GM12878 (cell line): Measurements from ENCODE around the gene NGFR. TPM values are rescaled to one million over a fixed set of nuclear protein-coding genes. Genes with fewer than 3 reads are reported as not detected.

ENCODE experiments used
- ATAC-seq: fragments of 200-7000 bp; cut with Tn5 transposase; 3 replicates; pipeline ENCODE4 v1.9.1; 2020; ENCODE audit warnings: mild to moderate bottlenecking, moderate library complexity
- BruUV-seq: library from RNA; stranded (reverse); fragments of 400-500 nt; replicated peaks from 2 replicates; lab custom pipeline; 2021; lab: Mats Ljungman, UMichigan
- CTCF ChIA-PET: fragments of 300-600 bp; sonication (Branson Sonifier 250); formaldehyde crosslinking; extraction: SDS; loops from one replicate; lab custom pipeline; 2021; ENCODE audit warnings: inconsistent platforms; lab: Yijun Ruan, JAX
- POLR2A ChIA-PET: fragments of 350-600 bp; formaldehyde crosslinking; extraction: SDS; loops from one replicate; lab custom pipeline; 2021; ENCODE audit warnings: inconsistent platforms; lab: Charles Lee
- RAD21 ChIA-PET: fragments of 300-600 bp; sonication (Branson Sonifier 250); formaldehyde crosslinking; loops from one replicate; lab custom pipeline; 2023; ENCODE audit warnings: antibody characterized with exemption; ENCODE audit not compliant: unreplicated experiment; lab: Charles Lee
- SMC1A ChIA-PET: fragments of 300-600 bp; sonication (Branson Sonifier 250); formaldehyde crosslinking; loops from one replicate; lab custom pipeline; 2023; ENCODE audit not compliant: unreplicated experiment, uncharacterized antibody; lab: Charles Lee
- DNase-seq: peaks from one replicate; pipeline ENCODE4 v3.0.0-alpha.2; 2011; ENCODE audit warnings: low read depth, low spot score
- FAIRE-seq: peaks from 3 replicates; lab custom pipeline; 2011; peaks lifted over from hg19 to GRCh38; lab: Jason Lieb, UNC
- H2AFZ ChIP-seq: 2 replicates; pipeline ENCODE4 v1.6.0; 2011; ENCODE audit warnings: low read depth, low read length, control low read depth; ENCODE audit not compliant: control insufficient read depth
- H3K27ac ChIP-seq: 2 replicates; pipeline ENCODE4 v1.5.1; 2011; ENCODE audit warnings: control low read depth; ENCODE audit not compliant: control insufficient read depth, insufficient read depth
- H3K27me3 ChIP-seq, 2 experiments: replicated peaks in 1 of 2; 2 replicates each; pipeline versions ENCODE4 v1.6.0 to v1.6.1; 2011; ENCODE audit warnings: low read length in 1 of 2; ENCODE audit not compliant: control insufficient read depth in 2 of 2, insufficient read depth in 2 of 2
- H3K36me3 ChIP-seq, 2 experiments: 2 replicates each; pipeline ENCODE4 v1.5.1; 2011; ENCODE audit warnings: low read length in 1 of 2; ENCODE audit not compliant: control insufficient read depth in 2 of 2, insufficient read depth in 2 of 2
- H3K4me1 ChIP-seq: 2 replicates; pipeline ENCODE4 v1.6.1; 2011; ENCODE audit warnings: mild to moderate bottlenecking, low read length, moderate library complexity, mixed read lengths; ENCODE audit not compliant: control insufficient read depth, insufficient read depth
- H3K4me2 ChIP-seq: 2 replicates; pipeline ENCODE4 v1.6.0; 2011; ENCODE audit warnings: control low read depth; ENCODE audit not compliant: control insufficient read depth, insufficient read depth
- H3K4me3 ChIP-seq: fragments of 200-600 bp; sonication (generic); 2 replicates; pipeline ENCODE4 v1.5.1; 2016
- H3K79me2 ChIP-seq: 2 replicates; pipeline ENCODE4 v1.6.0; 2011; ENCODE audit warnings: low read length; ENCODE audit not compliant: control insufficient read depth, insufficient read depth
- H3K9ac ChIP-seq: 2 replicates; pipeline ENCODE4 v1.8.0; 2011; ENCODE audit warnings: low read length, control low read depth, mixed read lengths; ENCODE audit not compliant: control insufficient read depth, insufficient read depth
- H3K9me3 ChIP-seq: replicated peaks from 3 replicates; pipeline ENCODE4 v1.5.1; 2011; ENCODE audit warnings: mild to moderate bottlenecking, low read length; ENCODE audit not compliant: control insufficient read depth, insufficient read depth
- H4K20me1 ChIP-seq: 2 replicates; pipeline ENCODE4 v1.6.0; 2011; ENCODE audit not compliant: control insufficient read depth, insufficient read depth
- EGR1 ChIP-seq, 2 experiments: IDR thresholded peaks; 1 replicate in 1 of 2; 2 replicates in 1 of 2; pipeline ENCODE4 v1.6.1; 2011 to 2012; ENCODE audit warnings: low read depth in 2 of 2, low read length in 2 of 2, borderline replicate concordance in 1 of 2, mild to moderate bottlenecking in 1 of 2, moderate library complexity in 1 of 2
- ELK1 ChIP-seq: IDR thresholded peaks from 2 replicates; pipeline ENCODE4 v1.6.1; 2012; ENCODE audit warnings: low read depth, low read length, improper control_type of control experiment
- FOXK2 ChIP-seq: fragments of 450-650 bp; IDR thresholded peaks from 2 replicates; pipeline ENCODE4 v1.6.1; 2017; ENCODE audit warnings: mild to moderate bottlenecking, moderate library complexity
- GATAD2B ChIP-seq: fragments of 450-650 bp; conservative IDR thresholded peaks from 2 replicates; pipeline ENCODE4 v1.6.1; 2017; ENCODE audit warnings: low read depth, mild to moderate bottlenecking, moderate library complexity
- HDAC6 ChIP-seq: fragments of 200-600 bp; sonication (generic); IDR thresholded peaks from one replicate; pipeline ENCODE4 v1.8.0; 2017; ENCODE audit warnings: antibody characterized with exemption; ENCODE audit not compliant: unreplicated experiment
- IKZF1 ChIP-seq: fragments of 450-650 bp; conservative IDR thresholded peaks from 2 replicates; pipeline ENCODE4 v1.6.1; 2017; ENCODE audit warnings: antibody characterized with exemption, mild to moderate bottlenecking
- JUNB ChIP-seq: IDR thresholded peaks from 2 replicates; pipeline ENCODE4 v1.6.1; 2016; ENCODE audit warnings: antibody characterized with exemption, mild to moderate bottlenecking
- NR2C1 ChIP-seq: fragments of 450-650 bp; IDR thresholded peaks from 2 replicates; pipeline ENCODE4 v1.6.1; 2017; ENCODE audit warnings: antibody characterized with exemption, mild to moderate bottlenecking, moderate library complexity
- RBBP5 ChIP-seq: fragments of 200-600 bp; sonication (generic); conservative IDR thresholded peaks from 2 replicates; pipeline ENCODE4 v1.6.1; 2016
- SIX5 ChIP-seq: IDR thresholded peaks from 2 replicates; pipeline ENCODE4 v1.6.1; 2011; ENCODE audit warnings: mild to moderate bottlenecking, low read depth, low read length, moderate library complexity; ENCODE audit not compliant: severe bottlenecking
- TCF7 ChIP-seq: IDR thresholded peaks from 2 replicates; pipeline ENCODE4 v1.6.1; 2014; ENCODE audit warnings: antibody characterized with exemption, borderline replicate concordance
- ZSCAN29 ChIP-seq: fragments of 450-650 bp; IDR thresholded peaks from 2 replicates; pipeline ENCODE4 v1.6.1; 2017; ENCODE audit warnings: mild to moderate bottlenecking, moderate library complexity
- WGBS: methylation state at CpG from one replicate; pipeline ENCODE4 v1.1.6; 2016; ENCODE audit warnings: low lambda C conversion rate; ENCODE audit not compliant: insufficient replicate concordance, insufficient coverage; ENCODE audit errors: missing lambda C conversion rate; 5-methylcytosine and 5-hydroxymethylcytosine counted together
- in situ Hi-C: fragments of 300-500 bp; cut with MboI; formaldehyde crosslinking; loops from 9 replicates; pipeline ENCODE4 v1.14.3; 2018; ENCODE audit warnings: mixed read lengths
- intact Hi-C: fragments of 100-400 bp; cut with micrococcal nuclease; formaldehyde crosslinking; loops from one replicate; pipeline ENCODE4 v1.14.2; 2022; ENCODE audit not compliant: unreplicated experiment
- polyA plus RNA-seq, 11 experiments: library from polyadenylated mRNA; depleted of rRNA in 4 of 11; unstranded in 6 of 11; stranded (reverse) in 5 of 11; fragments of >200 nt; fragmentation: Nextera tagmentation in 4 of 11; fragmentation: Illumina TruSeq in 1 of 11; extraction: Ambion mirVana in 4 of 11; extraction: Trizol in 1 of 11; gene quantifications; 1 replicate in 1 of 11; 2 replicates in 10 of 11; pipeline versions ENCODE4 v1.2.1 to v1.2.3, GENCODE V29; 2011 to 2016; ENCODE audit warnings: inconsistent platforms in 2 of 11, missing spikeins in 2 of 11, low read depth in 1 of 11
- total RNA-seq, 4 experiments: library from RNA; depleted of rRNA in 3 of 4; stranded (reverse); fragments of >200 nt in 3 of 4; fragmentation: Illumina TruSeq in 1 of 4; extraction: Trizol in 1 of 4; gene quantifications; 2 replicates each; pipeline versions ENCODE4 v1.2.1 to v1.2.3, GENCODE V29; 2013 to 2021
- TF ChIP-seq, protein P1 (sequence below): fragments of 450-650 bp; IDR thresholded peaks from 2 replicates; pipeline ENCODE4 v1.6.1; 2017; ENCODE audit warnings: borderline replicate concordance

NGFR gene
- total and polyA plus RNA-seq, 10 of the 15 experiments (the other 5 are each of a cell fraction or from before 2014, with no cell fraction given) = 0.05 to 0.28 (median 0.08) TPM; not detected in 1

DNA sequence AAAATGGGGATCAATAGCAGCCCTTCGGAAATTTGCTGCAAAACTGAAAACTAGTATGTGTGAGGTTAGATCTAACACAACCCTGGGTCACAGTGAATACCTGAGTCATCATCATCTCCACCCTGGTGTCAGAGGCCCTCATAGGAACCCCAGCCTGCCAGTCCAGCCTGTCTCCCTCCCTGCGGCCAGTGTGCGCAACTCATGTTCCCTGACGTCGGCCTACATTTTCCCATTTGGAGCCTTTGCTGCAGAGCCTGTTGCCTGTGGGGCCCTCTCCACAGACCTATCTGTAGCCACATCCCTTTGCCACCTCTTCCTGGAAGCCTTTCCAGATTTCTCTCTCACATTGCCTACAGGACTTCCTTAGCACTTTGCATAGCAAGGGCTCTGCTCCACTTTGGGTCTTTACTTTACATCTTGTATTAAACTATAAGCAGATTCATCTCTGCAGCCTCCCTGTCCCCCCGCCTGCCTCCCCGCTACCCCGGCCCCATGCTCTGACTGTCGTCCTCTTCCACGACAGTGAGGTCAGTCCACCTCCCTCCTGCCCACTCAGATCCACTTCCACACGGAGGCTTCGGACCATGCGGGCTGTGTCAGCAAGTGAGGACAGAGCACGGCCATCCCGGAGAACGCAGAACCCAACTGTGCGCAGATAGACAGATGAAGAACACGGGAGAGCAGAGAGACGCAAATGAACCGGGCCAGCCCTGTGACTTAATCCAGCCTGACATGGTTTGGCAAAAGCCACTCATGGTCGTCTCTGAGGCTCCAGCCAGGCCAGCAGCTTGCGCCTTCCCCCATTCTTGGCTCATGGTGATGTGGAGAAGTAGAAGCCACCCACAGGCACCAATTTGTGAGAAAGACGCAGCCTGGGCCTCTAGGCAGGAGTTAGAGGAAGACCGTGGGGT is 31.0 kb downstream of the NGFR start:
- ChIA-PET CTCF (interaction anchor here (1.7 kb wide), 1 partner anchor 10 kb away, joined by 4 read pairs; no protein-coding TSS in a partner anchor), SMC1A (interaction anchor here (0.6 kb wide), 1 partner anchor 184 kb away, joined by 3 read pairs; no protein-coding TSS in a partner anchor), RAD21 (no interaction called here), POLR2A (no interaction called here)
- H2AFZ ChIP-seq = no peak overlapping the region
- no peak overlapping the region for H3K4me2 ChIP-seq
- DNase-seq (no peak), ATAC-seq (no peak), FAIRE-seq (no peak)
- H3K9me3 ChIP-seq = no peaks in the 10 kb centered on the region
- 64% methylated on average over 23 of the region's 24 CpGs for WGBS
- H4K20me1 ChIP-seq = no peaks in the 10 kb centered on the region; the same call in 1 of the 2 replicates
- no peaks in the 10 kb centered on the region for H3K4me1 ChIP-seq
- H3K79me2 ChIP-seq = no peaks in the 10 kb centered on the region
- intact Hi-C loops (no loop called here), in situ Hi-C loops (no loop called here)
- no peak overlapping the region for H3K9ac ChIP-seq
- H3K27me3 ChIP-seq = no peaks in the 10 kb centered on the region
- H3K27ac ChIP-seq = no peak overlapping the region
- H3K36me3 ChIP-seq = no peaks in the 10 kb centered on the region
- no peak for TF ChIP-seq ELK1
- no peak for TF ChIP-seq RBBP5
- no peak for TF ChIP-seq IKZF1
- no peak for TF ChIP-seq NR2C1
- TF ChIP-seq JUNB = no peak
- TF ChIP-seq HDAC6 = no peak
- TF ChIP-seq ZSCAN29 = no peak
- no peak for TF ChIP-seq GATAD2B
- TF ChIP-seq SIX5 = no peak
- TF ChIP-seq TCF7 = no peak
- no peak for TF ChIP-seq EGR1 (IDR thresholded peaks at IDR 0.05; ENCODE audit: borderline replicate concordance in 1 of 2, low read depth in 2 of 2, low read length in 2 of 2)
- no peak for TF ChIP-seq FOXK2
- TF ChIP-seq, protein P1, sequence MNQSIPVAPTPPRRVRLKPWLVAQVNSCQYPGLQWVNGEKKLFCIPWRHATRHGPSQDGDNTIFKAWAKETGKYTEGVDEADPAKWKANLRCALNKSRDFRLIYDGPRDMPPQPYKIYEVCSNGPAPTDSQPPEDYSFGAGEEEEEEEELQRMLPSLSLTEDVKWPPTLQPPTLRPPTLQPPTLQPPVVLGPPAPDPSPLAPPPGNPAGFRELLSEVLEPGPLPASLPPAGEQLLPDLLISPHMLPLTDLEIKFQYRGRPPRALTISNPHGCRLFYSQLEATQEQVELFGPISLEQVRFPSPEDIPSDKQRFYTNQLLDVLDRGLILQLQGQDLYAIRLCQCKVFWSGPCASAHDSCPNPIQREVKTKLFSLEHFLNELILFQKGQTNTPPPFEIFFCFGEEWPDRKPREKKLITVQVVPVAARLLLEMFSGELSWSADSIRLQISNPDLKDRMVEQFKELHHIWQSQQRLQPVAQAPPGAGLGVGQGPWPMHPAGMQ = no peak
- no TSS peak for BruUV-seq
- no peak overlapping the region for H3K4me3 ChIP-seq
